HL-60 (cell line): Measurements from ENCODE around the gene CTBP2.

Experiments used
- DNase-seq, 2 experiments: peaks; one replicate each; pipeline ENCODE4 v3.0.0-alpha.2; 2010 to 2020; ENCODE audit warnings: low read depth in 1 of 2, low spot score in 1 of 2
- H3K27ac ChIP-seq: fragments of 250-450 bp; sonication (Bioruptor Pico); replicated peaks from 2 replicates; pipeline ENCODE4 v1.5.1; 2020; ENCODE audit warnings: mild to moderate bottlenecking, moderate library complexity
- H3K27me3 ChIP-seq: fragments of 250-450 bp; sonication (Bioruptor Pico); 2 replicates; pipeline ENCODE4 v1.5.1; 2021; ENCODE audit warnings: mild to moderate bottlenecking, moderate library complexity; ENCODE audit not compliant: insufficient read depth, poor library complexity, severe bottlenecking
- H3K4me3 ChIP-seq: replicated peaks from 2 replicates; pipeline ENCODE4 v1.5.1; 2011; ENCODE audit warnings: mild to moderate bottlenecking, control low read depth, low read length; ENCODE audit not compliant: insufficient read depth
- GABPA ChIP-seq: IDR thresholded peaks from 2 replicates; pipeline ENCODE4 v1.6.1; 2012; ENCODE audit warnings: low read depth
- POLR2AphosphoS5 ChIP-seq: IDR thresholded peaks from 2 replicates; pipeline ENCODE4 v1.6.1; 2012; ENCODE audit warnings: low read depth
- SPI1 ChIP-seq: IDR thresholded peaks from 2 replicates; pipeline ENCODE4 v1.6.1; 2012; ENCODE audit warnings: low read depth, mild to moderate bottlenecking, borderline replicate concordance
- TF ChIP-seq, protein P1 (sequence below): IDR thresholded peaks from one replicate; pipeline ENCODE4 v1.5.1; 2011; ENCODE audit warnings: low read length, control low read depth, inconsistent platforms; ENCODE audit not compliant: insufficient read depth
- TF ChIP-seq, protein P2 (sequence below): IDR thresholded peaks from 2 replicates; pipeline ENCODE4 v1.6.1; 2012; ENCODE audit warnings: low read depth; ENCODE audit not compliant: insufficient replicate concordance

The CTBP2 gene

DNA sequence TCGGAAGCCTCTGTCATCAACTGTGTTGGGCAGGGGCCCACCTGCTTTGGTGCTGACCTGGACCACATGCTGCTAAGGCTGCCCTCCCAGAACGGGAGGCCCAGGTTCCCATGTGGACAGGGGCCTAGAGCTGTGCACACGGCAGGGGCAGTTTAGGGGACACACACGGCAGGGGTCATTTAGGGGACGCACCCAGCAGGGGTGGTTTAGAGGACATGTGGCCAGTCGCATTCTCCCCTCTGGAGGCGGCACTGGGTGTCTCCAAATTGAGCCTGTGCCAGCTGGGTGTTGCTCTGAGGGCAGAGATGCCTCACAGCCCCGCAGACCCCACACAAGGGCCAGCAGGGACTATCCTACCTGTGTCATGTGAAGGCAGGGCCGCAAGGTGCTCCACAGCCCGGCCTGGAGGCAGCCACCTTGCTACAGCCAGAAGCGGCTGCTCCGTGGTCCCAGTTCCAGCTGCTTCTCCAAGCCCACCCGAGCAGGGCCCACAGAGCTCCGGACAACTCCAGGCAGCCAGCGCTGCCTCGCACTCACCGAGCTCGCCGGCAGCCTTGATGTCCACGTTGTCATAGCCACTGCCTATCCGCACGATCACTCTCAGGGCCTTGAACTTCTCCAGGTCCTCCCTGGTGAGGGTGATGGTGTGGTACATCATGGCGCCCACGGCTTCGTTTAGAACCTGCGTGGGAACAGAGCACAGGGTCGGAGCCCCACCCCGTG lies 157.8 kb downstream of the CTBP2 start:
- Histone ChIP-seq H3K27me3 (no peaks in the 10 kb centered on the region), H3K4me3 (no peak overlapping the region), H3K27ac (no peak overlapping the region)
- TF ChIP-seq SPI1 (no peak), POLR2AphosphoS5 (no peak), GABPA (no peak)
- TF ChIP-seq, protein P1, sequence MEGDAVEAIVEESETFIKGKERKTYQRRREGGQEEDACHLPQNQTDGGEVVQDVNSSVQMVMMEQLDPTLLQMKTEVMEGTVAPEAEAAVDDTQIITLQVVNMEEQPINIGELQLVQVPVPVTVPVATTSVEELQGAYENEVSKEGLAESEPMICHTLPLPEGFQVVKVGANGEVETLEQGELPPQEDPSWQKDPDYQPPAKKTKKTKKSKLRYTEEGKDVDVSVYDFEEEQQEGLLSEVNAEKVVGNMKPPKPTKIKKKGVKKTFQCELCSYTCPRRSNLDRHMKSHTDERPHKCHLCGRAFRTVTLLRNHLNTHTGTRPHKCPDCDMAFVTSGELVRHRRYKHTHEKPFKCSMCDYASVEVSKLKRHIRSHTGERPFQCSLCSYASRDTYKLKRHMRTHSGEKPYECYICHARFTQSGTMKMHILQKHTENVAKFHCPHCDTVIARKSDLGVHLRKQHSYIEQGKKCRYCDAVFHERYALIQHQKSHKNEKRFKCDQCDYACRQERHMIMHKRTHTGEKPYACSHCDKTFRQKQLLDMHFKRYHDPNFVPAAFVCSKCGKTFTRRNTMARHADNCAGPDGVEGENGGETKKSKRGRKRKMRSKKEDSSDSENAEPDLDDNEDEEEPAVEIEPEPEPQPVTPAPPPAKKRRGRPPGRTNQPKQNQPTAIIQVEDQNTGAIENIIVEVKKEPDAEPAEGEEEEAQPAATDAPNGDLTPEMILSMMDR: no peak
- TF ChIP-seq, protein P2, sequence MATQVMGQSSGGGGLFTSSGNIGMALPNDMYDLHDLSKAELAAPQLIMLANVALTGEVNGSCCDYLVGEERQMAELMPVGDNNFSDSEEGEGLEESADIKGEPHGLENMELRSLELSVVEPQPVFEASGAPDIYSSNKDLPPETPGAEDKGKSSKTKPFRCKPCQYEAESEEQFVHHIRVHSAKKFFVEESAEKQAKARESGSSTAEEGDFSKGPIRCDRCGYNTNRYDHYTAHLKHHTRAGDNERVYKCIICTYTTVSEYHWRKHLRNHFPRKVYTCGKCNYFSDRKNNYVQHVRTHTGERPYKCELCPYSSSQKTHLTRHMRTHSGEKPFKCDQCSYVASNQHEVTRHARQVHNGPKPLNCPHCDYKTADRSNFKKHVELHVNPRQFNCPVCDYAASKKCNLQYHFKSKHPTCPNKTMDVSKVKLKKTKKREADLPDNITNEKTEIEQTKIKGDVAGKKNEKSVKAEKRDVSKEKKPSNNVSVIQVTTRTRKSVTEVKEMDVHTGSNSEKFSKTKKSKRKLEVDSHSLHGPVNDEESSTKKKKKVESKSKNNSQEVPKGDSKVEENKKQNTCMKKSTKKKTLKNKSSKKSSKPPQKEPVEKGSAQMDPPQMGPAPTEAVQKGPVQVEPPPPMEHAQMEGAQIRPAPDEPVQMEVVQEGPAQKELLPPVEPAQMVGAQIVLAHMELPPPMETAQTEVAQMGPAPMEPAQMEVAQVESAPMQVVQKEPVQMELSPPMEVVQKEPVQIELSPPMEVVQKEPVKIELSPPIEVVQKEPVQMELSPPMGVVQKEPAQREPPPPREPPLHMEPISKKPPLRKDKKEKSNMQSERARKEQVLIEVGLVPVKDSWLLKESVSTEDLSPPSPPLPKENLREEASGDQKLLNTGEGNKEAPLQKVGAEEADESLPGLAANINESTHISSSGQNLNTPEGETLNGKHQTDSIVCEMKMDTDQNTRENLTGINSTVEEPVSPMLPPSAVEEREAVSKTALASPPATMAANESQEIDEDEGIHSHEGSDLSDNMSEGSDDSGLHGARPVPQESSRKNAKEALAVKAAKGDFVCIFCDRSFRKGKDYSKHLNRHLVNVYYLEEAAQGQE: no peak
- DNase-seq: no peak

DNA sequence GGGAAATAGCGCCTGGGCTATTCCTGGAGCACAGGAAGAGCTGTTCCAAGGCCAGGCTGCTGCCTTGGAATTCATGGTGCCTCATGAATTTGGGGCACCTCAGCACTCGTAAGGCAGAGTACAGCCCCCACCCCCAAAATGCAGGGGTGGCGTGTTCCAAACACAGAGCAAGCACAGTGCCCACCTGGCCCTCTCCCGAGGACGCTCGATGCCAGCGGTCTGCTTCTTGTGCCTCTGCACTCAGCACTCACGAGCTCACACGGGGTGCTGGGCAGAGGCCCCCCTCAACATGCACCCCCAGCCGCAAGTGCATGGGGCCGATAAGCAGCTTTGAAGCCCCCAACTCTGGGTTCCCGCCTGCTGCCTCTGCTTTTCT lies 158.3 kb downstream of the CTBP2 start:
- H3K27ac ChIP-seq: no peak overlapping the region
- TF ChIP-seq SPI1: no peak
- TF ChIP-seq, protein P1: no peak
- DNase-seq: no peak
- no peak overlapping the region for H3K4me3 ChIP-seq
- H3K27me3 ChIP-seq: no peaks in the 10 kb centered on the region

DNA sequence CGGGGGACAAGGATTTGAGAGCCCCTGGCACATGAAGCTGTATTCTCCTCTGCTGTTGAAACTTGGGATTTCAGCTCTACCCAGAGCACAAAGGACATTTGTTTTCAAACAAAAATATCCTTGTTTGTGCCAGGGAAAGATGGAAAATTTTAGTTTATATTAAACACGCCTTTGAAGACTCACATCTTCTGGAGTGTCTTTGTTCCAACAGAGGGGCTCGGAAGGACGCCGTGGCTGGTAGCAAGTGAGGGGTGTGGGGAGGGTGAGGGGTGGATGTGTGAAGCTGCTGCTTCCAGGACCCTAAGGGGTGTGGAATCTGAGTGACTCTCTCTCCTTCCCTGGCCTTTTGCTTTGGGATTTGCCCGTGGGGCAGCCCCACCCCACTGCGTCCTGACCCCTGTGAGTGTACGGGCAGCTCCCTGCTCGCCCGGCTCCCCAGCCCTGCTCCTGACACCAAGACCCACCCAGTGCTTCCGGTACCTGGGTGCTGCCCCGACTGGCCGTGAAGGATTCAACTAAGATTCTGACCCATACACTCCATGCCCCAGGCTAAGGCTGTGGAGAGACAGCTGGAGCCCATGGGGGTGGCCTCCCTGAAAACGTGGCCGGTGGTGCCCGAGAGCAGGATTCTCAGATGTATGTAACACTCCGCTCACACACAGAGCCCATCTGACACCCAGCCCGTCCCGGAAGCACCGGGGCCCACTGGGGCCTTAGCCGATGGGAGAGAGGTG lies 158.9 kb downstream of the CTBP2 start:
- no peaks in the 10 kb centered on the region for H3K27me3 ChIP-seq
- no peak overlapping the region for H3K27ac ChIP-seq
- no peak for DNase-seq
- no peak for TF ChIP-seq GABPA
- H3K4me3 ChIP-seq: no peak overlapping the region

DNA sequence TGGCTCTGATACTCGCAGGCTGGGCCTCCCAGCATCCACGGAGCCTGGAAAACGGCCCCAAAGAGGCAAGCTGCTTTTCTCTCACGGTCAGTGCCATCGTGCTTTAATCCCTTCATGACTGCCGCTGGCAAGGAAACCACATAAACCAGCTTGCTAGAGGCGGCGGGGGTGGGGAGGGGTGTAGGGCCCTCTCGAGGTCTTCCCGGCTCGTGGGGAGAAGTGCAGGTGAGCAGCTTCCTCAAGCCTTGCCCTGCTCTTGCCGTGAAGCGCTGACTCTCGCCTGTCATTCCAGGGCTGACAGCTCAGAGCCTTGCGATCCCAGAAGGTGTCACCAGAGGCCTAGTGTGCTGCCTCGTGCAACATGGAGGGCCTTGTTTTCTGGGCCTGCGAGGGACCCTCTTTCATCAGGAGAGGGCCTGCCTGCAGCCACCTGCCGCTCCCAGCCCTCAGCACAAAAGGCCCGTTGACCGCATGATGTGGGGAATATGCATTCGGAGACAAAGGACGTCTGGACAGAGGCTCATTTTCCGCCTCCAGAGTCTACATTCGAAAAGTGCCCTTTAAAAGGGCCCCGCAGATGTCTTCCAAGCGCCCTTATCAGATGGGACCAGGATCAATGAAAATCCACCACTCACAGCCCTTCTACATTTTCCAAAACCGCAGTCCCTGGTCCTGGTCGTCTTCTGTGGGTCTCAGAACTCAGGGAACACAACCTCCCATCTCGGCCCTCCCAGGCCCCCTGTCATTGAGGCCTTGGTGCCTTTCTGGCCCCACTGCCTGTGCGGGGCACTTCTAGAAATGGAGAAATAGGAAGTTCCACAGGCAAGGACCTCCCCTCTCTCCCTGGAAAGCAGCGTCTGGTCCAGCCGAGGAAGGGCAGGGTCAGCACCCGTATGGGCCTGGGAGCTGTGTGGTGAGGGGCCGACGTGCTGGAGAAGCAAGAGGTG lies 159.7 kb downstream of the CTBP2 start:
- DNase-seq: no peak
- Histone ChIP-seq H3K4me3 (no peak overlapping the region), H3K27me3 (no peaks in the 10 kb centered on the region), H3K27ac (no peak overlapping the region)
- no peak for TF ChIP-seq GABPA
- TF ChIP-seq POLR2AphosphoS5: no peak
- no peak for TF ChIP-seq SPI1
- TF ChIP-seq, protein P2: no peak
